ENCODE data around the gene CDON.
A peak's percentile ranks its signal among the peaks of the same experiment; 100 is the strongest.

Gene CDON

GRCh38 chr11:125941619-125942611 lies 120.8 kb downstream of the CDON start:
- FAIRE-seq, result no peak

GRCh38 chr11:125941267-125941618 lies 121.4 kb downstream of the CDON start:
- FAIRE-seq, result no peak

- no peak for FAIRE-seq
Measured at GRCh38 chr11:125940145-125940544, 122.5 kb downstream of the CDON start.

GRCh38 chr11:125939081-125939521 lies 123.6 kb downstream of the CDON start:
- no peak for FAIRE-seq

- FAIRE-seq, result no peak
Measured at GRCh38 chr11:125938418-125938817, 124.2 kb downstream of the CDON start.

GRCh38 chr11:125935618-125936199 lies 127.0 kb downstream of the CDON start:
- FAIRE-seq, result no peak

GRCh38 chr11:125935056-125935455 lies 127.6 kb downstream of the CDON start:
- no peak for FAIRE-seq

GRCh38 chr11:125934473-125934872 lies 128.2 kb downstream of the CDON start:
- FAIRE-seq, result no peak

GRCh38 chr11:125933030-125933813 lies 129.4 kb downstream of the CDON start:
- no peak for FAIRE-seq

GRCh38 chr11:125932301-125932700 lies 130.4 kb downstream of the CDON start:
- FAIRE-seq, result no peak

GRCh38 chr11:125931668-125932067 lies 131.0 kb downstream of the CDON start:
- no peak for FAIRE-seq

- FAIRE-seq, result no peak
Measured at GRCh38 chr11:125931116-125931515, 131.6 kb downstream of the CDON start.

- FAIRE-seq, result no peak
Measured at GRCh38 chr11:125930076-125930450, 132.6 kb downstream of the CDON start.

- no peak for FAIRE-seq
Measured at GRCh38 chr11:125929445-125930075, 133.1 kb downstream of the CDON start.

- FAIRE-seq, result no peak
Measured at GRCh38 chr11:125926682-125927081, 136.0 kb downstream of the CDON start.

GRCh38 chr11:125925804-125926203 lies 136.9 kb downstream of the CDON start:
- no peak for FAIRE-seq

GRCh38 chr11:125925247-125925740 lies 137.4 kb downstream of the CDON start:
- no peak for FAIRE-seq

- FAIRE-seq, result no peak
Measured at GRCh38 chr11:125924384-125925007, 138.2 kb downstream of the CDON start.

- no peak for FAIRE-seq
Measured at GRCh38 chr11:125923633-125924032, 139.0 kb downstream of the CDON start.

GRCh38 chr11:125923012-125923579 lies 139.6 kb downstream of the CDON start:
- FAIRE-seq, result peak; percentile 76

GRCh38 chr11:125922156-125922555 lies 140.5 kb downstream of the CDON start:
- FAIRE-seq, result no peak

- FAIRE-seq, result no peak
Measured at GRCh38 chr11:125921042-125921441, 141.6 kb downstream of the CDON start.
